CD14-positive monocyte (primary cell): Measurements from ENCODE around the gene RTL10. TPM values are rescaled to one million over a fixed set of nuclear protein-coding genes. Genes with fewer than 3 reads are reported as not detected.

Source experiments
- DNase-seq, 3 donors: peaks; one replicate each; pipeline ENCODE4 v3.0.0-alpha.2; 2011 to 2022
- H2AFZ ChIP-seq: 2 replicates; pipeline ENCODE4 v1.6.0; 2012; ENCODE audit warnings: mild to moderate bottlenecking, low read depth, low read length, inconsistent platforms; ENCODE audit not compliant: insufficient read depth, poor library complexity, severe bottlenecking
- H3K27ac ChIP-seq, 2 donors: 1 replicate in 1 of 2; 2 replicates in 1 of 2; pipeline ENCODE4 v1.5.1; 2012 to 2013; ENCODE audit warnings: low read length in 2 of 2, control low read depth in 1 of 2, inconsistent platforms in 1 of 2, low read depth in 1 of 2, mild to moderate bottlenecking in 1 of 2
- H3K27me3 ChIP-seq, 2 donors: one replicate each; pipeline versions ENCODE4 v1.6.0 to v1.6.1; 2011 to 2013; ENCODE audit warnings: low read length in 2 of 2; ENCODE audit not compliant: control insufficient read depth in 2 of 2, insufficient read depth in 2 of 2
- H3K36me3 ChIP-seq, 2 donors: replicated peaks in 1 of 2; 1 replicate in 1 of 2; 2 replicates in 1 of 2; pipeline versions ENCODE4 v1.5.1 to v1.6.1; 2012 to 2013; ENCODE audit warnings: low read length in 2 of 2, control low read depth in 1 of 2, inconsistent platforms in 1 of 2, mild to moderate bottlenecking in 1 of 2; ENCODE audit not compliant: insufficient read depth in 2 of 2, control insufficient read depth in 1 of 2
- H3K4me1 ChIP-seq, 2 donors: 1 replicate in 1 of 2; 2 replicates in 1 of 2; pipeline versions ENCODE4 v1.5.1 to v1.6.1; 2012 to 2013; ENCODE audit warnings: low read length in 2 of 2, control low read depth in 1 of 2, inconsistent platforms in 1 of 2, mild to moderate bottlenecking in 1 of 2, moderate library complexity in 1 of 2; ENCODE audit not compliant: insufficient read depth in 2 of 2, control insufficient read depth in 1 of 2
- H3K4me2 ChIP-seq: replicated peaks from 2 replicates; pipeline ENCODE3; 2012; ENCODE audit warnings: low read length, moderate library complexity, mild to moderate bottlenecking; ENCODE audit not compliant: poor library complexity, severe bottlenecking; ENCODE audit errors: extremely low read depth
- H3K4me3 ChIP-seq, 3 experiments: fragments of 200-600 bp in 1 of 3; sonication (generic) in 1 of 3; replicated peaks in 1 of 3; 1 replicate in 2 of 3; 2 replicates in 1 of 3; pipeline ENCODE4 v1.5.1; 2011 to 2013; ENCODE audit warnings: low read length in 3 of 3, mild to moderate bottlenecking in 3 of 3, control low read depth in 2 of 3, low read depth in 2 of 3, inconsistent platforms in 1 of 3, moderate library complexity in 1 of 3
- H3K79me2 ChIP-seq: 2 replicates; pipeline ENCODE4 v1.6.0; 2012; ENCODE audit warnings: mild to moderate bottlenecking, control low read depth, inconsistent platforms, low read length, moderate library complexity; ENCODE audit not compliant: insufficient read depth
- H3K9ac ChIP-seq: 2 replicates; pipeline ENCODE4 v1.6.0; 2017; ENCODE audit warnings: low read length, mild to moderate bottlenecking; ENCODE audit not compliant: insufficient read depth, poor library complexity, severe bottlenecking
- H3K9me3 ChIP-seq, 2 donors: replicated peaks in 1 of 2; 1 replicate in 1 of 2; 2 replicates in 1 of 2; pipeline versions ENCODE4 v1.5.1 to v1.6.1; 2012 to 2013; ENCODE audit warnings: low read length in 2 of 2, control low read depth in 1 of 2; ENCODE audit not compliant: control insufficient read depth in 1 of 2, insufficient read depth in 1 of 2
- H4K20me1 ChIP-seq: 2 replicates; pipeline ENCODE4 v1.6.0; 2012; ENCODE audit warnings: mild to moderate bottlenecking, low read length, control low read depth, moderate library complexity; ENCODE audit not compliant: insufficient read depth
- H3K27ac Mint-ChIP-seq, 7 donors: one replicate each; pipeline ENCODE4 v1.8.0; 2020; ENCODE audit warnings: mild to moderate bottlenecking in 7 of 7, mixed read lengths in 7 of 7, moderate library complexity in 6 of 7, inconsistent platforms in 2 of 7
- H3K27me3 Mint-ChIP-seq, 3 donors: one replicate each; pipeline ENCODE4 v1.8.0; 2021 to 2022; ENCODE audit warnings: low read depth in 3 of 3, mild to moderate bottlenecking in 3 of 3, mixed read lengths in 3 of 3, moderate library complexity in 3 of 3, inconsistent platforms in 1 of 3
- H3K36me3 Mint-ChIP-seq, 2 donors: one replicate each; pipeline ENCODE4 v1.8.0; 2020; ENCODE audit warnings: mixed read lengths in 2 of 2, inconsistent platforms in 1 of 2, mild to moderate bottlenecking in 1 of 2
- H3K4me1 Mint-ChIP-seq: one replicate; pipeline ENCODE4 v1.8.0; 2020; ENCODE audit warnings: mild to moderate bottlenecking, mixed read lengths
- H3K4me3 Mint-ChIP-seq, 2 donors: one replicate each; pipeline ENCODE4 v1.8.0; 2020; ENCODE audit warnings: mild to moderate bottlenecking in 2 of 2, mixed read lengths in 2 of 2, moderate library complexity in 1 of 2
- H3K9me3 Mint-ChIP-seq, 7 donors: one replicate each; pipeline ENCODE4 v1.8.0; 2020 to 2022; ENCODE audit warnings: mixed read lengths in 7 of 7, mild to moderate bottlenecking in 6 of 7, moderate library complexity in 6 of 7, inconsistent platforms in 2 of 7
- WGBS: methylation state at CpG from one replicate; pipeline ENCODE4 v1.1.5; 2013; ENCODE audit warnings: missing lambda C conversion rate; ENCODE audit not compliant: insufficient coverage; 5-methylcytosine and 5-hydroxymethylcytosine counted together
- intact Hi-C, 2 donors: fragments of 100-400 bp; cut with micrococcal nuclease; formaldehyde crosslinking; loops; one replicate each; pipeline versions ENCODE4 v1.15.0 to v1.15.1; 2023
- polyA plus RNA-seq, 3 donors: library from polyadenylated mRNA; depleted of rRNA in 1 of 3; unstranded in 2 of 3; stranded (reverse) in 1 of 3; fragments of 300-500 nt in 2 of 3; fragments of >200 nt in 1 of 3; fragmentation: Illumina TruSeq in 2 of 3; gene quantifications; 1 replicate in 2 of 3; 2 replicates in 1 of 3; pipeline ENCODE4 v1.2.3, GENCODE V29; 2012 to 2021
- TF ChIP-seq, protein P1 (sequence below): fragments of 200-600 bp; IDR thresholded peaks from one replicate; pipeline ENCODE4 v1.8.0; 2022; ENCODE audit warnings: antibody characterized with exemption, mild to moderate bottlenecking

RTL10 gene
- polyA plus RNA-seq, 3 donors: 1.4 to 6.5 (median 1.5) TPM

DNA sequence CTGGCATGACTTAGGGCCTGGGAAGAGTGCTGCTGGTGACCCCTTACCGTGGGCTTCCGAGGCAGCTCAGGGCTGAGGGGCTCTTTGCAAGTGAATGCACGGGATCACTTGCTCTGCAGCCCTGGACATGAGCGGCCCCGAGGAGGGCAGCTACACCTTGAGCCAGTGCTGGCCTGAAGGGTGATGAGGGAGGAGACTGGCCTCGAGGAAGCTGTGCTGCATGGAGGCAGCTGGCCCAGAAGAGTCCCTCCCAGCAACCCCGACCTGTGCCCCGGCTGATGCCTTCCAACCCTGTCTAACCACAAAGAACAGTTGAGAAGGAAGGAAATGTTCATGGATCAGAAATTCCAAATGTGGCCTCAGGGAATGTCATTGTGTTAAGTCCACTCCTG lies 48.9 kb downstream of the RTL10 start:
- H3K36me3 Mint-ChIP-seq: no peaks in the 10 kb centered on the region
- H3K27me3 Mint-ChIP-seq: peaks cover 0 to 2% (median 2%) of the 10 kb centered on the region in 3 donors
- Histone ChIP-seq H3K9me3 (no peaks in the 10 kb centered on the region), H3K27me3 (no peaks in the 10 kb centered on the region), H3K27ac (no peak overlapping the region), H2AFZ (no peak overlapping the region), H3K36me3 (no peaks in the 10 kb centered on the region), H3K79me2 (no peaks in the 10 kb centered on the region), H3K4me1 (no peaks in the 10 kb centered on the region), H3K9ac (no peak overlapping the region), H3K4me2 (no peak overlapping the region), H3K4me3 (no peak overlapping the region), H4K20me1 (no peaks in the 10 kb centered on the region)
- DNase-seq: no peak
- TF ChIP-seq, protein P1, sequence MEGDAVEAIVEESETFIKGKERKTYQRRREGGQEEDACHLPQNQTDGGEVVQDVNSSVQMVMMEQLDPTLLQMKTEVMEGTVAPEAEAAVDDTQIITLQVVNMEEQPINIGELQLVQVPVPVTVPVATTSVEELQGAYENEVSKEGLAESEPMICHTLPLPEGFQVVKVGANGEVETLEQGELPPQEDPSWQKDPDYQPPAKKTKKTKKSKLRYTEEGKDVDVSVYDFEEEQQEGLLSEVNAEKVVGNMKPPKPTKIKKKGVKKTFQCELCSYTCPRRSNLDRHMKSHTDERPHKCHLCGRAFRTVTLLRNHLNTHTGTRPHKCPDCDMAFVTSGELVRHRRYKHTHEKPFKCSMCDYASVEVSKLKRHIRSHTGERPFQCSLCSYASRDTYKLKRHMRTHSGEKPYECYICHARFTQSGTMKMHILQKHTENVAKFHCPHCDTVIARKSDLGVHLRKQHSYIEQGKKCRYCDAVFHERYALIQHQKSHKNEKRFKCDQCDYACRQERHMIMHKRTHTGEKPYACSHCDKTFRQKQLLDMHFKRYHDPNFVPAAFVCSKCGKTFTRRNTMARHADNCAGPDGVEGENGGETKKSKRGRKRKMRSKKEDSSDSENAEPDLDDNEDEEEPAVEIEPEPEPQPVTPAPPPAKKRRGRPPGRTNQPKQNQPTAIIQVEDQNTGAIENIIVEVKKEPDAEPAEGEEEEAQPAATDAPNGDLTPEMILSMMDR: no peak
- intact Hi-C loops: no loop called here
- no peak overlapping the region for H3K4me3 Mint-ChIP-seq
- peaks cover 0 to 2% (median 0%) of the 10 kb centered on the region in 7 donors for H3K9me3 Mint-ChIP-seq
- 100% methylated on average over 4 of the region's 8 CpGs for WGBS
- no peaks in the 10 kb centered on the region for H3K4me1 Mint-ChIP-seq
- no peak overlapping the region for H3K27ac Mint-ChIP-seq

Other genes with a start within 250 kb of the RTL10 start
- under 1 TPM in 2 of 3 donors, not detected in 1; 0.50 to 0.64 TPM for gene SEPTIN5, start 140.4 kb downstream of the RTL10 start, polyA plus RNA-seq
- 1 to 10 TPM in 1 of 3 donors, under 1 TPM in 2; 0.13 to 1.5 (median 0.26) TPM for gene GP1BB, start 131.3 kb downstream of the RTL10 start, polyA plus RNA-seq
- not detected for gene TBX1, start 94.1 kb downstream of the RTL10 start, polyA plus RNA-seq
- 1 to 10 TPM; 3.4 to 6.0 (median 4.8) TPM for gene GNB1L, start within 50 bp of the RTL10 start, polyA plus RNA-seq
- 100 to 1,000 TPM; 314 to 400 (median 329) TPM for gene COMT, start 86.9 kb upstream of the RTL10 start, polyA plus RNA-seq
- 10 to 100 TPM; 24.9 to 54.9 (median 30.8) TPM for gene TXNRD2, start 86.9 kb upstream of the RTL10 start, polyA plus RNA-seq
- 1 to 10 TPM in 1 of 3 donors, under 1 TPM in 2; 0.31 to 2.6 (median 0.44) TPM for gene ARVCF, start 161.9 kb upstream of the RTL10 start, polyA plus RNA-seq
- gene TANGO2, start 166.2 kb upstream of the RTL10 start, polyA plus RNA-seq: 10 to 100 TPM; 56.4 to 94.9 (median 58.2) TPM
- gene DGCR8, start 225.4 kb upstream of the RTL10 start, polyA plus RNA-seq: 10 to 100 TPM in 1 of 3 donors, 1 to 10 TPM in 2; 1.2 to 18.7 (median 1.4) TPM